GM23338 (cell line): ENCODE results near the gene AFAP1. TPM values are rescaled to one million over a fixed set of nuclear protein-coding genes. Genes with fewer than 3 reads are reported as not detected.

ENCODE experiments used
- ATAC-seq: fragments of 200-7000 bp; cut with Tn5 transposase; 3 replicates; pipeline ENCODE4 v1.9.1; 2020
- DNase-seq: peaks from one replicate; pipeline ENCODE4 v3.0.0-alpha.2; 2015; ENCODE audit warnings: low spot score
- H2AFZ ChIP-seq: fragments of 200-600 bp; sonication (generic); 2 replicates; pipeline ENCODE4 v1.8.0; 2016; ENCODE audit warnings: antibody characterized with exemption, mild to moderate bottlenecking, moderate library complexity
- H3F3A ChIP-seq: fragments of 200-600 bp; sonication (generic); replicated peaks from 2 replicates; pipeline ENCODE4 v1.8.0; 2017; ENCODE audit warnings: antibody characterized with exemption, mixed run types, low read depth
- H3K27ac ChIP-seq: fragments of 200-600 bp; sonication (generic); 2 replicates; pipeline ENCODE4 v1.6.1; 2016; ENCODE audit warnings: low read depth
- H3K27me3 ChIP-seq: fragments of 200-600 bp; sonication (generic); 2 replicates; pipeline ENCODE4 v1.8.0; 2016; ENCODE audit warnings: mild to moderate bottlenecking, mixed run types, moderate library complexity; ENCODE audit not compliant: insufficient read depth
- H3K36me3 ChIP-seq: fragments of 200-600 bp; sonication (generic); 2 replicates; pipeline ENCODE4 v1.8.0; 2016; ENCODE audit warnings: mild to moderate bottlenecking; ENCODE audit not compliant: insufficient read depth
- H3K4me1 ChIP-seq: fragments of 200-600 bp; sonication (generic); 2 replicates; pipeline ENCODE4 v1.8.0; 2016; ENCODE audit warnings: mild to moderate bottlenecking, moderate library complexity; ENCODE audit not compliant: insufficient read depth
- H3K4me2 ChIP-seq: fragments of 200-600 bp; sonication (generic); 2 replicates; pipeline ENCODE4 v1.7.1; 2017; ENCODE audit warnings: mixed run types
- H3K4me3 ChIP-seq: fragments of 200-600 bp; sonication (generic); 2 replicates; pipeline ENCODE4 v1.6.1; 2016; ENCODE audit warnings: mixed run types
- H3K79me2 ChIP-seq: fragments of 200-600 bp; sonication (generic); replicated peaks from 2 replicates; pipeline ENCODE4 v1.8.0; 2017; ENCODE audit warnings: mild to moderate bottlenecking; ENCODE audit not compliant: insufficient read depth
- H3K9me2 ChIP-seq: fragments of 200-600 bp; sonication (generic); 2 replicates; pipeline ENCODE4 v1.8.0; 2017; ENCODE audit not compliant: insufficient read depth
- H4K20me1 ChIP-seq: fragments of 200-600 bp; sonication (generic); replicated peaks from 2 replicates; pipeline ENCODE4 v1.8.0; 2017; ENCODE audit warnings: mild to moderate bottlenecking; ENCODE audit not compliant: insufficient read depth
- H3K27ac Mint-ChIP-seq: 2 replicates; pipeline ENCODE4 v1.8.0; 2020; ENCODE audit warnings: inconsistent platforms, mild to moderate bottlenecking, moderate library complexity, mixed read lengths
- H3K27me3 Mint-ChIP-seq: 3 replicates; pipeline ENCODE4 v1.8.0; 2022; ENCODE audit warnings: low read depth, mild to moderate bottlenecking, moderate library complexity, mixed read lengths, inconsistent platforms; ENCODE audit not compliant: insufficient read depth, poor library complexity
- H3K36me3 Mint-ChIP-seq: 3 replicates; pipeline ENCODE4 v1.8.0; 2021; ENCODE audit warnings: low read depth, mild to moderate bottlenecking, inconsistent platforms, moderate library complexity, mixed read lengths
- H3K4me1 Mint-ChIP-seq: 3 replicates; pipeline ENCODE4 v1.8.0; 2020; ENCODE audit warnings: mild to moderate bottlenecking, inconsistent platforms, mixed read lengths
- H3K4me3 Mint-ChIP-seq: 3 replicates; pipeline ENCODE4 v1.8.0; 2021; ENCODE audit warnings: moderate library complexity, mild to moderate bottlenecking, inconsistent platforms, mixed read lengths
- H3K9me3 Mint-ChIP-seq: 3 replicates; pipeline ENCODE4 v1.8.0; 2020; ENCODE audit warnings: moderate library complexity, mild to moderate bottlenecking, inconsistent platforms, mixed read lengths
- CREB1 ChIP-seq: fragments of 250-450 bp; sonication (Bioruptor Pico); IDR thresholded peaks from 2 replicates; pipeline ENCODE4 v1.5.0; 2020; ENCODE audit warnings: low read depth, mild to moderate bottlenecking, moderate library complexity
- EZH2 ChIP-seq: fragments of 200-600 bp; sonication (generic); IDR thresholded peaks from one replicate; pipeline ENCODE4 v1.8.0; 2017; ENCODE audit warnings: antibody characterized with exemption, mild to moderate bottlenecking, low read depth; ENCODE audit not compliant: unreplicated experiment
- EZH2phosphoT487 ChIP-seq: fragments of 200-600 bp; sonication (generic); IDR thresholded peaks from one replicate; pipeline ENCODE4 v1.8.1; 2018; ENCODE audit warnings: antibody characterized with exemption; ENCODE audit not compliant: unreplicated experiment
- JUNB ChIP-seq: IDR thresholded peaks from one replicate; pipeline ENCODE4 v1.6.1; 2016; ENCODE audit warnings: antibody characterized with exemption; ENCODE audit not compliant: unreplicated experiment
- NANOG ChIP-seq: IDR thresholded peaks from 2 replicates; pipeline ENCODE4 v1.6.1; 2016; ENCODE audit warnings: antibody characterized with exemption, borderline replicate concordance
- POLR2AphosphoS5 ChIP-seq: IDR thresholded peaks from 2 replicates; pipeline ENCODE4 v1.6.1; 2016; ENCODE audit warnings: antibody characterized with exemption, low read depth
- STAT1 ChIP-seq: IDR thresholded peaks from one replicate; pipeline ENCODE4 v1.6.1; 2016; ENCODE audit warnings: antibody characterized with exemption; ENCODE audit not compliant: unreplicated experiment
- ZNF114 ChIP-seq: fragments of 250-450 bp; sonication (Bioruptor Pico); IDR thresholded peaks from 2 replicates; pipeline ENCODE4 v1.5.0; 2020; ENCODE audit warnings: mild to moderate bottlenecking, moderate library complexity
- ZNF331 ChIP-seq: fragments of 250-450 bp; sonication (Bioruptor Pico); IDR thresholded peaks from 2 replicates; pipeline ENCODE4 v1.5.0; 2020; ENCODE audit warnings: low read depth, mild to moderate bottlenecking, moderate library complexity
- polyA plus RNA-seq: library from polyadenylated mRNA; unstranded; fragments of >200 nt; fragmentation: Nextera tagmentation; extraction: Ambion mirVana; gene quantifications from 2 replicates; pipeline ENCODE4 v1.2.1, GENCODE V29; 2016
- total RNA-seq: library from RNA; depleted of rRNA; stranded (reverse); fragments of >200 nt; shearing (Covaris generic); gene quantifications from 2 replicates; pipeline ENCODE4 v1.2.3, GENCODE V29; 2014
- TF ChIP-seq, protein P1 (sequence below): IDR thresholded peaks from one replicate; pipeline ENCODE4 v1.6.1; 2018; ENCODE audit warnings: antibody characterized with exemption; ENCODE audit not compliant: unreplicated experiment
- TF ChIP-seq, protein P2 (sequence below): IDR thresholded peaks from 2 replicates; pipeline ENCODE4 v1.6.1; 2016; ENCODE audit warnings: antibody characterized with exemption
- TF ChIP-seq, protein P3 (sequence below): fragments of 250-450 bp; sonication (Bioruptor Pico); IDR thresholded peaks from 2 replicates; pipeline ENCODE4 v1.5.0; 2020; ENCODE audit warnings: mild to moderate bottlenecking, moderate library complexity

The AFAP1 gene
- total and polyA plus RNA-seq, 2 experiments from 2014 or later = 6.5 to 21.5 TPM

DNA sequence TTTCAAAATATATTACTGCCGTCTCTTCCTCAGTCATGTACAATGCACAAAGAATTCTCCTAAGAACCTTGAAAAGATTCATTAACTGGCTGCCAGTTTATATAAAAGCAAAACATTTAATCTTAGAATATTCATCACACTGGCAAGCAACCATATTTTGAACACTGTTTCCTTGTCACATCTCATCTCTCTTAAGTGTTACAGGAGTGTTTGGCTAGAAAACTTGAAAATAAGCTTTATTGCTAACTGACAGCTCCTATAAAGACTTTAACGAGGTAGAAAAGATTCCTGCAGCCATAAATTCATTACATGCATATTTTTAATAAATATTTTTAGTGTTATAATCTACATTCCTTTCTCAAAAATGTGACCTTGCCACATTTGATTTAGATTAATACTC, 149.6 kb downstream of the AFAP1 start (continued):
- TF ChIP-seq, protein P1, sequence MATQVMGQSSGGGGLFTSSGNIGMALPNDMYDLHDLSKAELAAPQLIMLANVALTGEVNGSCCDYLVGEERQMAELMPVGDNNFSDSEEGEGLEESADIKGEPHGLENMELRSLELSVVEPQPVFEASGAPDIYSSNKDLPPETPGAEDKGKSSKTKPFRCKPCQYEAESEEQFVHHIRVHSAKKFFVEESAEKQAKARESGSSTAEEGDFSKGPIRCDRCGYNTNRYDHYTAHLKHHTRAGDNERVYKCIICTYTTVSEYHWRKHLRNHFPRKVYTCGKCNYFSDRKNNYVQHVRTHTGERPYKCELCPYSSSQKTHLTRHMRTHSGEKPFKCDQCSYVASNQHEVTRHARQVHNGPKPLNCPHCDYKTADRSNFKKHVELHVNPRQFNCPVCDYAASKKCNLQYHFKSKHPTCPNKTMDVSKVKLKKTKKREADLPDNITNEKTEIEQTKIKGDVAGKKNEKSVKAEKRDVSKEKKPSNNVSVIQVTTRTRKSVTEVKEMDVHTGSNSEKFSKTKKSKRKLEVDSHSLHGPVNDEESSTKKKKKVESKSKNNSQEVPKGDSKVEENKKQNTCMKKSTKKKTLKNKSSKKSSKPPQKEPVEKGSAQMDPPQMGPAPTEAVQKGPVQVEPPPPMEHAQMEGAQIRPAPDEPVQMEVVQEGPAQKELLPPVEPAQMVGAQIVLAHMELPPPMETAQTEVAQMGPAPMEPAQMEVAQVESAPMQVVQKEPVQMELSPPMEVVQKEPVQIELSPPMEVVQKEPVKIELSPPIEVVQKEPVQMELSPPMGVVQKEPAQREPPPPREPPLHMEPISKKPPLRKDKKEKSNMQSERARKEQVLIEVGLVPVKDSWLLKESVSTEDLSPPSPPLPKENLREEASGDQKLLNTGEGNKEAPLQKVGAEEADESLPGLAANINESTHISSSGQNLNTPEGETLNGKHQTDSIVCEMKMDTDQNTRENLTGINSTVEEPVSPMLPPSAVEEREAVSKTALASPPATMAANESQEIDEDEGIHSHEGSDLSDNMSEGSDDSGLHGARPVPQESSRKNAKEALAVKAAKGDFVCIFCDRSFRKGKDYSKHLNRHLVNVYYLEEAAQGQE = no peak
- TF ChIP-seq ZNF331 (no peak), NANOG (no peak)
- TF ChIP-seq, protein P2, sequence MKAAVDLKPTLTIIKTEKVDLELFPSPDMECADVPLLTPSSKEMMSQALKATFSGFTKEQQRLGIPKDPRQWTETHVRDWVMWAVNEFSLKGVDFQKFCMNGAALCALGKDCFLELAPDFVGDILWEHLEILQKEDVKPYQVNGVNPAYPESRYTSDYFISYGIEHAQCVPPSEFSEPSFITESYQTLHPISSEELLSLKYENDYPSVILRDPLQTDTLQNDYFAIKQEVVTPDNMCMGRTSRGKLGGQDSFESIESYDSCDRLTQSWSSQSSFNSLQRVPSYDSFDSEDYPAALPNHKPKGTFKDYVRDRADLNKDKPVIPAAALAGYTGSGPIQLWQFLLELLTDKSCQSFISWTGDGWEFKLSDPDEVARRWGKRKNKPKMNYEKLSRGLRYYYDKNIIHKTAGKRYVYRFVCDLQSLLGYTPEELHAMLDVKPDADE = no peak

DNA sequence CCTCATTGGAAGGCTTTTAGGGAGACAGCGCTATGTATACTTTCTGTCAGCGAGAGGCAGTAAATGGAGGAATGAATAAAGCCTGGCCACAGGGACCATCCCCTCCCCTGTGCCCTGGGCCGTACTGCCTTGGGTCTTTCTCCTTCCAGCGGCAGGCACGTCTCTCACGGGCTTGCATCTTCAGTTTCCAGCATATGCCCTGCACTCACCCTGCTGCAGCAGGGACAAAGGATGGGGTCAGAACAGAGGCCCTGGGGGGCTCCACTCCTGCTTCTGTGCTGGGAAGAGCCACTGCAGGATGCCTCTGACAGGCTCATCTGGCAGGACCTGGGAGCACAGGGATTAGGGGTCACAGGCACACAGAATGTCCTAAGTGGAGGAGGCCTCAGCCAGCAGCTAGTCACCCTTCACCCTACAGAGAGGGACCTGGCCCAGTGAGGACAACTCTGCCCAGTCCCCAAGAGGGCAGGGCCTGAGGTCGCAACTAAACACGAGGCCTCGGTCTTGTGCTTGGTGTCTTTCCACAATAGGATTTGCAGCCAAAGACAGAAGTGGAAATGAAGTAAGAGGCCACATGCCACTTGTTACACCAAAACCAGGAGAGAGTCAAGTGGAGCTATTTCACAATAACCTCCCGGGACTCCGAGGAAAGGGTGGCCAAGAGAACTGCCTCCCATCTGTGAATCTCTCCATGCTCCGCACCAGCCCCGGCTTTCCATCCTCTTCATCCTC, 150.8 kb downstream of the AFAP1 start:
- Histone ChIP-seq H3K4me1 (no peaks in the 10 kb centered on the region), H3K9me2 (no peaks in the 10 kb centered on the region), H3K27ac (no peak overlapping the region), H3K27me3 (no peaks in the 10 kb centered on the region), H3K4me3 (no peak overlapping the region), H2AFZ (no peak overlapping the region), H3K36me3 (no peaks in the 10 kb centered on the region; the same call in 1 of the 2 replicates), H4K20me1 (0 out of 2 replicates have a peak, but pooled peaks cover 3% of the 10 kb centered on the region), H3K4me2 (no peak overlapping the region), H3K79me2 (no peaks in the 10 kb centered on the region), H3F3A (no peaks in the 10 kb centered on the region)
- H3K27ac Mint-ChIP-seq = no peak overlapping the region
- H3K27me3 Mint-ChIP-seq = no peaks in the 10 kb centered on the region
- no peaks in the 10 kb centered on the region for H3K9me3 Mint-ChIP-seq
- peaks cover 3% of the 10 kb centered on the region; the same call in 1 of the 3 replicates for H3K36me3 Mint-ChIP-seq
- no peak for TF ChIP-seq EZH2phosphoT487
- no peak for TF ChIP-seq POLR2AphosphoS5
- no peak for TF ChIP-seq ZNF114 (CRISPR knock-in tag)
- TF ChIP-seq, protein P3, sequence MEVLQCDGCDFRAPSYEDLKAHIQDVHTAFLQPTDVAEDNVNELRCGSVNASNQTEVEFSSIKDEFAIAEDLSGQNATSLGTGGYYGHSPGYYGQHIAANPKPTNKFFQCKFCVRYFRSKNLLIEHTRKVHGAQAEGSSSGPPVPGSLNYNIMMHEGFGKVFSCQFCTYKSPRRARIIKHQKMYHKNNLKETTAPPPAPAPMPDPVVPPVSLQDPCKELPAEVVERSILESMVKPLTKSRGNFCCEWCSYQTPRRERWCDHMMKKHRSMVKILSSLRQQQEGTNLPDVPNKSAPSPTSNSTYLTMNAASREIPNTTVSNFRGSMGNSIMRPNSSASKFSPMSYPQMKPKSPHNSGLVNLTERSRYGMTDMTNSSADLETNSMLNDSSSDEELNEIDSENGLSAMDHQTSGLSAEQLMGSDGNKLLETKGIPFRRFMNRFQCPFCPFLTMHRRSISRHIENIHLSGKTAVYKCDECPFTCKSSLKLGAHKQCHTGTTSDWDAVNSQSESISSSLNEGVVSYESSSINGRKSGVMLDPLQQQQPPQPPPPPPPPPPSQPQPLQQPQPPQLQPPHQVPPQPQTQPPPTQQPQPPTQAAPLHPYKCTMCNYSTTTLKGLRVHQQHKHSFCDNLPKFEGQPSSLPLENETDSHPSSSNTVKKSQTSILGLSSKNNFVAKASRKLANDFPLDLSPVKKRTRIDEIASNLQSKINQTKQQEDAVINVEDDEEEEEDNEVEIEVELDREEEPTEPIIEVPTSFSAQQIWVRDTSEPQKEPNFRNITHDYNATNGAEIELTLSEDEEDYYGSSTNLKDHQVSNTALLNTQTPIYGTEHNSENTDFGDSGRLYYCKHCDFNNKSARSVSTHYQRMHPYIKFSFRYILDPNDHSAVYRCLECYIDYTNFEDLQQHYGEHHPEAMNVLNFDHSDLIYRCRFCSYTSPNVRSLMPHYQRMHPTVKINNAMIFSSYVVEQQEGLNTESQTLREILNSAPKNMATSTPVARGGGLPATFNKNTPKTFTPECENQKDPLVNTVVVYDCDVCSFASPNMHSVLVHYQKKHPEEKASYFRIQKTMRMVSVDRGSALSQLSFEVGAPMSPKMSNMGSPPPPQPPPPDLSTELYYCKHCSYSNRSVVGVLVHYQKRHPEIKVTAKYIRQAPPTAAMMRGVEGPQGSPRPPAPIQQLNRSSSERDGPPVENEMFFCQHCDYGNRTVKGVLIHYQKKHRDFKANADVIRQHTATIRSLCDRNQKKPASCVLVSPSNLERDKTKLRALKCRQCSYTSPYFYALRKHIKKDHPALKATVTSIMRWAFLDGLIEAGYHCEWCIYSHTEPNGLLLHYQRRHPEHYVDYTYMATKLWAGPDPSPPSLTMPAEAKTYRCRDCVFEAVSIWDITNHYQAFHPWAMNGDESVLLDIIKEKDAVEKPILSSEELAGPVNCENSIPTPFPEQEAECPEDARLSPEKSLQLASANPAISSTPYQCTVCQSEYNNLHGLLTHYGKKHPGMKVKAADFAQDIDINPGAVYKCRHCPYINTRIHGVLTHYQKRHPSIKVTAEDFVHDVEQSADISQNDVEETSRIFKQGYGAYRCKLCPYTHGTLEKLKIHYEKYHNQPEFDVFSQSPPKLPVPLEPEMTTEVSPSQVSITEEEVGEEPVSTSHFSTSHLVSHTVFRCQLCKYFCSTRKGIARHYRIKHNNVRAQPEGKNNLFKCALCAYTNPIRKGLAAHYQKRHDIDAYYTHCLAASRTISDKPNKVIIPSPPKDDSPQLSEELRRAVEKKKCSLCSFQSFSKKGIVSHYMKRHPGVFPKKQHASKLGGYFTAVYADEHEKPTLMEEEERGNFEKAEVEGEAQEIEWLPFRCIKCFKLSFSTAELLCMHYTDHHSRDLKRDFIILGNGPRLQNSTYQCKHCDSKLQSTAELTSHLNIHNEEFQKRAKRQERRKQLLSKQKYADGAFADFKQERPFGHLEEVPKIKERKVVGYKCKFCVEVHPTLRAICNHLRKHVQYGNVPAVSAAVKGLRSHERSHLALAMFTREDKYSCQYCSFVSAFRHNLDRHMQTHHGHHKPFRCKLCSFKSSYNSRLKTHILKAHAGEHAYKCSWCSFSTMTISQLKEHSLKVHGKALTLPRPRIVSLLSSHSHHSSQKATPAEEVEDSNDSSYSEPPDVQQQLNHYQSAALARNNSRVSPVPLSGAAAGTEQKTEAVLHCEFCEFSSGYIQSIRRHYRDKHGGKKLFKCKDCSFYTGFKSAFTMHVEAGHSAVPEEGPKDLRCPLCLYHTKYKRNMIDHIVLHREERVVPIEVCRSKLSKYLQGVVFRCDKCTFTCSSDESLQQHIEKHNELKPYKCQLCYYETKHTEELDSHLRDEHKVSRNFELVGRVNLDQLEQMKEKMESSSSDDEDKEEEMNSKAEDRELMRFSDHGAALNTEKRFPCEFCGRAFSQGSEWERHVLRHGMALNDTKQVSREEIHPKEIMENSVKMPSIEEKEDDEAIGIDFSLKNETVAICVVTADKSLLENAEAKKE (CRISPR knock-in tag) = no peak
- TF ChIP-seq, protein P2 = no peak
- no peak for TF ChIP-seq NANOG
- TF ChIP-seq STAT1 = no peak
- TF ChIP-seq JUNB = no peak
- TF ChIP-seq EZH2 = no peak
- no peak for TF ChIP-seq ZNF331
- TF ChIP-seq CREB1 = no peak
- ATAC-seq (no peak; the same call in 2 of the 3 replicates), DNase-seq (no peak)
- H3K4me3 Mint-ChIP-seq = no peak overlapping the region
- H3K4me1 Mint-ChIP-seq = no peaks in the 10 kb centered on the region
